Upper lobe of right lung (tissue), 1 donor: ENCODE data around the gene VSTM2B. TPM values are rescaled to one million over a fixed set of nuclear protein-coding genes. Genes with fewer than 3 reads are reported as not detected.

Experiments
- ATAC-seq: fragments of 200-7000 bp; cut with Tn5 transposase; one replicate; pipeline ENCODE4 v1.9.1; 2020; ENCODE audit warnings: mild to moderate bottlenecking, moderate library complexity
- DNase-seq: peaks from one replicate; pipeline ENCODE4 v3.0.0-alpha.2; 2020
- H3K27ac ChIP-seq: fragments of 200-600 bp; one replicate; pipeline ENCODE4 v1.8.0; 2022
- H3K27me3 ChIP-seq: fragments of 200-600 bp; one replicate; pipeline ENCODE4 v1.8.0; 2022; ENCODE audit warnings: mild to moderate bottlenecking
- H3K36me3 ChIP-seq: fragments of 200-600 bp; one replicate; pipeline ENCODE4 v1.8.0; 2022
- H3K4me1 ChIP-seq: fragments of 200-600 bp; one replicate; pipeline ENCODE4 v1.8.0; 2022
- H3K4me3 ChIP-seq: fragments of 200-600 bp; one replicate; pipeline ENCODE4 v1.8.0; 2022; ENCODE audit warnings: mild to moderate bottlenecking
- H3K9me3 ChIP-seq: fragments of 200-600 bp; one replicate; pipeline ENCODE4 v1.8.0; 2022
- intact Hi-C: fragments of 100-400 bp; cut with DNase I; formaldehyde crosslinking; loops from one replicate; pipeline ENCODE4 v1.11.0; 2022
- total RNA-seq: library from RNA; stranded (reverse); fragmentation: NEBNext Ultra II Directional; extraction: Animal tissue kit (Norgen Biotek cat#: 25700); gene quantifications from one replicate; pipeline ENCODE4 v1.2.1, GENCODE V29; 2021
- TF ChIP-seq, protein P1 (sequence below): fragments of 200-600 bp; IDR thresholded peaks from one replicate; pipeline ENCODE4 v1.8.0; 2022; ENCODE audit warnings: antibody characterized with exemption
- donor health status: DM: no; HTN: yes; CAD: no; lungs with severe emphysema.

The VSTM2B gene
- total RNA-seq, 1 donor from 2014 or later, result not detected

- Histone ChIP-seq H3K36me3 (no peaks in the 10 kb centered on the region), H3K27ac (no peak overlapping the region), H3K9me3 (no peaks in the 10 kb centered on the region), H3K4me1 (peaks cover 7% of the 10 kb centered on the region), H3K4me3 (no peak overlapping the region), H3K27me3 (peaks cover 95% of the 10 kb centered on the region)
- no peak for ATAC-seq
- intact Hi-C loops, result no loop called here
- TF ChIP-seq, protein P1, sequence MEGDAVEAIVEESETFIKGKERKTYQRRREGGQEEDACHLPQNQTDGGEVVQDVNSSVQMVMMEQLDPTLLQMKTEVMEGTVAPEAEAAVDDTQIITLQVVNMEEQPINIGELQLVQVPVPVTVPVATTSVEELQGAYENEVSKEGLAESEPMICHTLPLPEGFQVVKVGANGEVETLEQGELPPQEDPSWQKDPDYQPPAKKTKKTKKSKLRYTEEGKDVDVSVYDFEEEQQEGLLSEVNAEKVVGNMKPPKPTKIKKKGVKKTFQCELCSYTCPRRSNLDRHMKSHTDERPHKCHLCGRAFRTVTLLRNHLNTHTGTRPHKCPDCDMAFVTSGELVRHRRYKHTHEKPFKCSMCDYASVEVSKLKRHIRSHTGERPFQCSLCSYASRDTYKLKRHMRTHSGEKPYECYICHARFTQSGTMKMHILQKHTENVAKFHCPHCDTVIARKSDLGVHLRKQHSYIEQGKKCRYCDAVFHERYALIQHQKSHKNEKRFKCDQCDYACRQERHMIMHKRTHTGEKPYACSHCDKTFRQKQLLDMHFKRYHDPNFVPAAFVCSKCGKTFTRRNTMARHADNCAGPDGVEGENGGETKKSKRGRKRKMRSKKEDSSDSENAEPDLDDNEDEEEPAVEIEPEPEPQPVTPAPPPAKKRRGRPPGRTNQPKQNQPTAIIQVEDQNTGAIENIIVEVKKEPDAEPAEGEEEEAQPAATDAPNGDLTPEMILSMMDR, result no peak
- peak; percentile 46 for DNase-seq
Observed at GRCh38 chr19:29527500-29528328, 1.9 kb downstream of the VSTM2B start.

DNA sequence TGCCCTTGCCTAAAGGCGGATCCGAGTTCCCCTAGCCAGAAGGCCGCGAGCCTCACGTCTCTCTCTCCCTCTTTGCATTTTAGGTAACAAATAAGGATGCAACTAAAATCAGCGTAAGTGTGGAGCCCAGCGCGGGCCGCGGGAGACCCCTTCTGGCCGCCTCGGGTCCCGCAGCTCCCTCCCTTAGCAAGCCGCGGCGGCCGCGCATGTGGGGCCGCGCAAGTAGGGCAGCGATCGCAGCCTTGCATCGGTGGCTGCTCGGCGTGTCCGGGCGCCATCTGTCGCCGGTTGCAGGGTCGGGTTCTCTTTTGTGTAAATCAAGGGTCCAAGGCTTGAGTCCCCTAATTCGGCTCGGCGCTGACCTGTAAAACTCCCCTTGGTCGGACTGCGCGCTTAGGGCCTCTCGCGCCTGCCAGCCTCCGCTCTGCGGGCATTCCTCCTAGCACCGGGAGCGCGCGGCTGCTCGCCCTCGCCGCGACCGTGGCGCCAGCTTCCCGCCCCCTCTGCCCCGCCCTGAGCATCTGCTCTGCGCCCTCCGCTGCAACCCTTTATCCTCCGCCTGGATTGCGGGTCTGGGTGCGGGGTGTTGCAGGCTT lies 2.7 kb downstream of the VSTM2B start:
- DNase-seq, result peak; percentile 66
- peaks cover 7% of the 10 kb centered on the region for H3K4me1 ChIP-seq

GRCh38 chr19:29528946-29529645 lies 3.3 kb downstream of the VSTM2B start:
- Histone ChIP-seq H3K9me3 (no peaks in the 10 kb centered on the region), H3K27ac (no peak overlapping the region), H3K4me1 (peaks cover 7% of the 10 kb centered on the region), H3K36me3 (no peaks in the 10 kb centered on the region), H3K4me3 (no peak overlapping the region), H3K27me3 (peaks cover 92% of the 10 kb centered on the region)
- DNase-seq, result peak; percentile 36
- intact Hi-C loops, result no loop called here
- TF ChIP-seq, protein P1, result no peak
- no peak for ATAC-seq

More for the DNA sequence above, 2.7 kb downstream of the VSTM2B start:
- no peaks in the 10 kb centered on the region for H3K9me3 ChIP-seq
- H3K4me3 ChIP-seq, result peak overlapping the region; percentile 8
- H3K27ac ChIP-seq, result no peak overlapping the region
- no peaks in the 10 kb centered on the region for H3K36me3 ChIP-seq
- intact Hi-C loops, result no loop called here
- H3K27me3 ChIP-seq, result peaks cover 95% of the 10 kb centered on the region
- TF ChIP-seq, protein P1, result peak; percentile 63
- peak; percentile 43 for ATAC-seq

GRCh38 chr19:29529646-29530539 lies 4.1 kb downstream of the VSTM2B start:
- Histone ChIP-seq H3K9me3 (no peaks in the 10 kb centered on the region), H3K27ac (no peak overlapping the region), H3K4me1 (peaks cover 7% of the 10 kb centered on the region), H3K4me3 (no peak overlapping the region), H3K27me3 (peaks cover 87% of the 10 kb centered on the region), H3K36me3 (no peaks in the 10 kb centered on the region)
- DNase-seq, result peak; percentile 54
- intact Hi-C loops, result no loop called here
- TF ChIP-seq, protein P1, result no peak
- no peak for ATAC-seq
